Measurements from ENCODE around the gene C22orf39.
A peak's percentile ranks its signal among the peaks of the same experiment; 100 is the strongest.

C22orf39 gene

DNA sequence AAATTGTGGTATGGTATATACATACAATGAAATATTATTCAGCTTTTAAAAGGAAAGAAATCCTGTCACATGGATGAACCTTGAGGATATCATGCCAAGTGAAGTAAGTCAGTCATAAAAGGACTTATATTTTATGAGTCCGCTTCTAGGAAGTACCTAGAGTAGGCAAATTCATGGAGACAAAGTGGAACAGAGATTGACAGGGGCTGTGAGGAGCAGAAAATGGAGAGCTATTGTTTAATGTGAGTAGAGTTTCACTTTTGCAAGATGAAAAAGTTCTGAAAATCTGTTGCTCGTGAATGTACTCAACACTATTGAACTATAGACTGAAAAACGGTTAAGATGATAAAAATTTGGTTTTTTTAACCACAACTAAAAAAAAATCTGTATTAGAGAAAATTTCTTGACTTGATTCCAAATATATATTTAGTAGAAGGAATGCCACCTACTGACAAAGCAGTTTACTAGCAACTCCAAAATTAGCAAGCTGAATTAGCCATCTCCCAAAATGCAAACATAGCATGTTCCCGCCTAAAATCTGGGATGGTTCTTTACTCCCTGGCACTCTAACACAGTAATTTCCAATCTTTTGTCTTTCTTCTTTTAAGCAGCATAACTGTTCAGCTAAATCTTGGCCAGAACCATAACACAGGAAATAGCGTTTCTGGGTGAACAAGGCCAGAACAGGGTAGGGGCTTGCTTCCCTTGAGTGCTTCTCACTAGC lies 30.0 kb upstream of the C22orf39 start:
- DNase-seq: peak; percentile 13

DNA sequence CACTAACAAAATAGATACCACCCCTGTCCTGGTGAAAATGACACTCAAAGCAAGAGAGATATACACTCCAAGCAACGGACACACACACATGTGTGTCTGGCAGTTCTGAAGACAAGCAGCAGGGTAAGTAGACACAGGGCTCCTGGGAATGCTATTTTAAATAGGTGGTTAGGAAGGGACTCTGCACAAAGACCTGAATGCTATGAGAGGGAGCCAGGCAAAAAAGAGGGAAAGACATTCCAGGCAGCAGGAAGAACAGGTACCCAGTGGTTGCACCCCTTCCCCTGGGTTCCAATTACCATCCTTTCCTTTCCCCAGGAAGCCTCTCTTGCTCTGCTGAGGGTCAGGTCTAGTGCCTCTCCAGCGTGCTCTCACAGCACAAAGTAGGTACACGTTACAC lies 28.5 kb upstream of the C22orf39 start:
- no peak for DNase-seq

DNA sequence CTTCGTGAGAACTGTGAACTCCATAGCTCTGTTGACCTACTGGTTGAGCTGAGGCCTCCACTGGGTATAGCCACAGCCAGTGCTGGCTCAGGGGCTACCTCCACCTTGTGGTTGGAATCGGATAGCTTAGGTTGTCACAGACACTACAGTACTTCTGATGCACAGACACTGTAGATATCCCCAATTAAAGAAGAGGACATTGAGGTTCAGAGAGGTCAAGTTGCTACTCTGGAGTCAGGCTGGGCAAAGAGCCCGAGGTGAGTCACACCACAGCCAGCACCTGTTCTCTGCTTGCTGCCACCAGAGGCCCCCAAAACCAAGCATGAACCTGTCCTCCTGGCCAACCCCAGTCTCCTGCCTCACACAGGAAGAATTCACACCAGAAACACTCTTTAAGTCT lies 26.1 kb upstream of the C22orf39 start:
- no peak for DNase-seq

DNA sequence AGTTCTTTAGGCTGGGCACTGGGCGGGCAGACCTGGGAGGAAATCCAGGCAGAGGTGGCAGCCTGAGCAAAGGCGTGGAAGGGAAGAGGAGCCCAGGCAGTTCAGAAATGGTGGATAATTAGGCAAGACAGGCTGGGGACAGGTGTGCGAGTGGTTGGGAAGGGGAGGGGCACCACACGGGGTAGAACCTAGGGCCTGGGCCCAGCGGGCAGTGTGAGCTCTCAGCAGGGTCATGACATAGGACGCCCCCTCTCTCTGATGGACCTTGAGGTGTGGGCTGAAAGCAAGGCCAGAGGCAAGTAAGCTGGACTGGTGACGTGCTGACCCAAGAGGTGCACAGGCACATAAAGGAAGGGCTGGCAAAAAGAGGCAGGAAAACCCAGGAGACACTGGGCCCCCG lies 24.7 kb upstream of the C22orf39 start:
- no peak for DNase-seq

DNA sequence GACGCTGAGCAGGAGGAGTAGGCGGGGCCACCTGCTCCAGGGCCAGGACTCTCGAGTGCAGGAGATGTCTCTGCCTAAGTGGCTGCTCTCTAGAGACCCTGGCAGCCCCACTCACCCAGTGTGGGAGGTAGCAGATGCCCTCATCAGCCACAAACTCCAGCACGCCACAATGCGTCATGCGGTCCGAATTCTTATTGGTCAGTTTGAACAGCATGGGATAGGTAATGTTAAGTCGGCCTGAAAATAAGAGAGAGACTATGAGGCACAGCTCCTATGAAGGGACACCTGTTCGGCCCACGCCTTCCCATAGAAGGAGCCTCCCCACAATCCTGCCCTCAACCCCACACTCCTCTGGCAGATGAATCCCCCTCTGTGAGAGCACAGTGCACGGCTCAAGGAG lies 24.1 kb upstream of the C22orf39 start:
- no peak for DNase-seq

DNA sequence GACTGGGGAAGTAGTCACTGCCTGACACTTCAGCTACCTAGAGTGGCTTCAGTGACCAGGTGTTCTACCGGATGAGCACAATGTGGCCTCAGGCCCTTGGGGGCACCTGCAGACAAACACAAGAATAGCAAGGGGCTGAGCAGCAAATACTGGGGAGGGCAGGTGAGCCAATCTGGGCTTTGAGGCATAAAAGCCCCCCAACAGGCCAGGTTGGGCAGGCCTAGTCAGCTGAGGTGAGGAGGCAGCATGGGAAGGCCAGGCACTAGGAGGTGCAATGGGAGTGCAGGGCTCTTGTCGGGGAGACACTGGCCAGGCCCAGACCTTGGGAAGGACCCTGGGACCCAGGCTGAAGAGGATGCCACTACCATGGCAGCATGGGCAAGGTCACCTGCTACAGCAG lies 22.5 kb upstream of the C22orf39 start:
- DNase-seq: no peak

DNA sequence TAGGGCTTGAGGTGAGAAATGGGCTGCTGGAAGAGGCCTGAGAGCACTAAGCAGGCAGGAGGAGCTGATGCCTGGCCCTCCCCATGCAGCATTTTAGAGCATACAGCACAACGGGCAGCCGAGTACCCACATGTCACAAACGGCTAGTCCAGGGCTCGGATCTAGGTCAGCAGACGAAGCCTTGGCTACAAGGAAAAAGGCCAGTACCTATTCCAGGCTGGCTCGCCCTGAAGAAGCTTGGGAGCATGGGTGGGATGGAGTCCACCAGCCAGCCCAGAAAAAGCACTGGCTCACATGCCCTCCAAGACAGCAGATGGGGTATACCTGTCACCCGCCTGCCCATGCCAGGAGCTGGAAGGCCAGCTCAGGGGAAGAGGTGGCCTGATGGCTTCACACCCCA lies 21.9 kb upstream of the C22orf39 start:
- no peak for DNase-seq

DNA sequence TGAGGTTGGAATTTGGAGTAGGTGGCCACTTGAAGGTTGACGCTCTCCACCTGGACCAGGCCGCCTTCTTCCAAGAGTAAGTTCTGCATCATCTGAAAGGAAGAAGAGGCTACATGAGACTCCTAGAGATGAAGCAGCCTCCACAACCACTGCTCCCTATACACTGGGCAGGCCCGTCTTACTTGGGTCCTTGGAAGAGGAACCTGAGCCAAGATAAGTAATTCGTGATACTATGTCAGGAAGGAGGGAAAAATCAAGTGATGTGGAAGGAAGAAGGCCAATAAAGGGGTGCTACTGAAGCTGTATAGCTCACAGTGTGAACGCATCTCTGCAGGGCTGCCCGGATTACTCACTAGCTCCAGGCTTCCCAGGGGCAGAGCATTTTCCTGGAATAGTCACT lies 20.4 kb upstream of the C22orf39 start:
- no peak for DNase-seq

DNA sequence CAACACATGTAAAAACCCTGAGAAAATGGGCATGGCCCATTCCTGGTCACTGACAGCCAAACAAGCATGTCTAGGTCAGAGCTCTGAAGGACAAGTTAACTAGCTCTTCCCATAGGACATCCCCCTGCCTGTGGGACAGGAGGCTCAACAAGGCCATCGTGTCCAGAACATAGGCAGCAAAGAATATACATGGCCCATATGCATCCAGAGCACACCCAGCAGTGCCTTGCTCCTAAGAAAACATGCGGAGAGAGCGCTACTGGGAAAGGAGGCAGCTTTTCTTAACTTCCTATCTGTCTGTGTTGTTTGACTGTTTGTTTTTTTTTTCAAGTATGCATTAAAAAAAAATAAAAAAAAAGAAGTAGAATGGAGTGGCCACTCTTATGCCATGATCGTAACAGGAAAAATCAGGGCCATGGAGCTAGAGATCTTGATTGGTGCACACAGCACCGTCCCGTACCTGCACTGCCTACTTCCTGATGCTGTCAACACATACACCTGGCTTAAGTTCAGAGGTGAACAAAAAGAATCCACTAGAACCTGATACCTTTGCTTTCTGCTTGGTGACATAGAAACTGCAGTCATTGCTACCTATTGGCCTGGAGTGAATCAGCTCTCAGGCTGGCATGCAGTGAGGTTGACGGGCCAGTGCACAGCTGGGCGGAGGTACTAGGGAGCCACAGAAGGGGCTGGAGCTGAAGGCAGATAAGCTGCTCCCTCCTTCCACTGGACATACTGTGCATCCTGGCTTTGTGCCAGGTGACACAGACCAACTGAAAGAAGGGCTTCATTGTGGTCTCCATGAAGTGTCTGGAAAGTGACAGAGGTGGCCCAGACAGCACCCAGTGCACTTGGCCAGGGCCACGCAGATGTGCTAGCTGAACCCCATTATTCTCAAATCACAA lies 19.6 kb upstream of the C22orf39 start:
- DNase-seq: no peak

DNA sequence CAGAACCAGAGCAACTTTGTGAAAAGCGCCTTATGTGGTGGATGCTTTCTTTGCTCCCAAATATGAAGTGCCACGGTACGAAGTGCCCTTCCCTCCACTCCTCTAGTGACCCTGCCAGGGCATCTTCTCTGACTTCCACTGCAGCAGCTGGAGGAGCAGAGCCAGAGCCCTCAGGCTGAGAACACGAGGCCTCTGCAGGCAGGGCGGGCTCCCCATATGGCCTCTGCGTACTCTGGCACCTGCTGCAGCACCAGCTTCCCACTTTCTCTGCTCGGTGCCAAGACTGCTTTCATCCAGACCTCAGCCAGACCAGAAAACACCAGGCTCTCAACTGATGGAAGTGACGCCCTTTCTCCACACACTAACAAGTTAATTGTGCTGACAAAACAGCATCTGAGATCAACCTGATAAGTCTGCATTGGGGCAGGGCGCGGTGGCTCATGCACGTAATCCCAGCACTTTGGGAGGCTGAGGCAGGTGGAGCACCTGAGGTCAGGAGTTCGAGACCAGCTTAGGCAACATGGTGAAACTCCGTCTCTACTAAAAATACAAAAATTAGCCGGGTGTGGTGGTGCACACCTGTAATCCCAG lies 18.7 kb upstream of the C22orf39 start:
- no peak for DNase-seq

DNA sequence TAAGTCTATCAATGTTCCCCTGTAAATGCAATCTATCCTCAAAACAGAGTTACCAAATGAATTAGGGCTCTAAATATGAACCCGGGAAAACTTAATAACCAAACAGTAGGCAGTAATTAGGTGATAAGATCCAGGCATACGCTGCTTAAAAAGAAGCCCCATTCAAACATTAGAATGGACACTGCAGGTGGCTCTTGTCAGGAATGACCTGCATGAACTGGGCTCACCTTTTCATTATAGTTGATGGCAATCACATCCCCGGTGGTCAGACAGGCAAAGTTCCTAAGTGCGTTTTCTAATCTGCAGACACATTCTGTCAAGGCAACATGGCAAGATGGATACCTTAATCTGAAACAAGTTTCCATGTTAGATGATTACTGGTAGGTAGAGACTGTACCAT lies 17.5 kb upstream of the C22orf39 start:
- DNase-seq: no peak

DNA sequence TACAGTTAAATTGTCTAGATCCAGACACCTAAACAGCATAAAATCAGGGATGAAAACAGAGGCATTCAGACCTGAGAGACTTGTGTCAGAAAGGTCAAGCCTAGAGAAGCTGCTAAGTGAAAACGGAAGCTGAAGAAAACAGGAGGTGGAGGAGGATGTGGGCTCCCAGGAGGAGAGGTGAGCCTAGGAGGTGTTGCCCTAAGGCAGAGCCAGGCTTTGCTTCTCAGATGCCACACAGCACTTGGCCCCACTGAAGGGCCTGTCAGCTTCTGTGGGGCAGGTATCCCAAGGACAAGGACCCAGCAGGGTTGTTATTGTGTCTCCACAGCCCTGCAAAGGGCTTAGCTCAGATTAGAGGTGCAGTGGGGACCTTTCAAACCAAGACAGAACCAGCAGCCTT lies 17.0 kb upstream of the C22orf39 start:
- DNase-seq: no peak

DNA sequence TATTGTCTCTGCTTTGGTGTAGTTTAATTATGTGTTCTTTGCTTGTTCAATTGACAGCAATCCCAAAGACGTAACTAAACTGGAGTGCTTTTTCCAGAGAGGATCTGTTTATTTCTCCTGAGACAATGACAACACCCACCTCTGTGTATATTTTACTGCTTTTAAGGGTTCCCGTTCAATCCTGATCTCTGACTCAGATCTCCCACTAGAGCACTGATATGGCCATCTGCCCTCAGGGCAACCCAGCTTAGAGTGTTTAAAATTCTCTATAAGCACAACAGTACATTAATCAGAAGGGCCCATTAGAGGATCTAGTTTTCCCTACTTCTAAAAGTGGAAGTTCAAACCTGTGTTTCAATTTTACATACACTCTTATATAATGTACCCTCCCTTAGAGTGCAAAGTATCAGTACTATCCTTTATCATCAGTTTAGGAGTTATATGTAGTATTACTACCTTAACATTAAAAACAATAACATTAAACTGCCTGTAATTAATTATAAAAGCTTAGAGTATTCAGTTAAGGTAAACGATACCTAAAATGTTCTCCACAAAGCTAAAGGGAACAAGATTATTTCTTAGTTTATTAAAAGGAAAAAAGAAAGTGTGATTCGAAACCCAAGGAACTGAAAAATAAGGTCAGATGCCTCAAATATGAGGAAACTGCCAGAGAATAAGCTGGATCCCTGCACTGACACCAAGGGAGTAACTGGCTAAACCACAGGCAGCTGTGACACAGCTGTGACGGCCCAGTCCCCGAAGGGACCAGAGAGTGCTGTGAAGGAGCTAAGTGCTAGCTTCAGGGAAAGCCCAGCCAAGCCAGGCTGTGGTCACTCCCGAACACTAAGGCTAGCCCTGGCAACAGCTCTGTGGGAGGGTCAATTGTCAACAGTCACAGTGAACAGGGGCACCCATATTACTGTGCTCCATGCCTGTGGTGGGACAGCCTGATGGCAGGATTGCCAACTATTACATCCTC lies 16.3 kb upstream of the C22orf39 start:
- DNase-seq: peak; percentile 10

DNA sequence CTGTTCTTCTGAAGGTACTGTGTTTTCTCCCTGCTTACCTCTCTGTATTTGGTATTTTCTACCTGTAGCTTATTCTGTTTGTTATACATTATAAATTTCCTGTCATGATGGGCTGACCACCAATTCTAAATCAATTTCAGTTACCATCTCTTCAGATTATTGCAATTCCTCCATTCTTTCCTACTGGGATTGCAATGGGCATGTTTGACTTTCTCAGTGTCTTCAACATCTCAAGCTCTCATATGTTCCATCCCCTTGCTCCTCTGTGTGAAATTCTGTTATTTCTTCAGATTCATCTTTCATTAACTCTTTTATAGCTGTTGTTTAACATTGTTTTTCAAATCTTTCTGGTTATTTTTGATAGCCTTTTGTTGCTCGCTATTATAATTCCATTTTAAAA lies 15.5 kb upstream of the C22orf39 start:
- no peak for DNase-seq

DNA sequence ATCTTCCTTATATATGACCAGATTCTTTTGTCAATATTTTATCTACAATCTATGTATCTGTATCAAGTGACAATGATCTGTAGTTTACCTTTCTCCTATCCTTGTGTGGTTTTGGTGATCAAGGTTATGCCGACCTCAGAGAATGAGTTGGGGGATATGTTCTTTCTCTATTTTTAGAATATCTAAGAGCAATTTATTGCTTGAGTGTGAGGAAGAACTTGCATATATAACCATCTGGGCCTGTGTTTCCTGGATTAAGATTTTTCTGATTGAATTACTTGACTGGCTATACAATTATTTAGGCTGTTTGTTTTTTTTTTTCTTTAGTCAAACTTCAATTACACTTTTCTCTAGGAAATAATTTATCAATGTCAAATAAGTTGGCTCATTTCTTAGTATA lies 14.0 kb upstream of the C22orf39 start:
- no peak for DNase-seq

DNA sequence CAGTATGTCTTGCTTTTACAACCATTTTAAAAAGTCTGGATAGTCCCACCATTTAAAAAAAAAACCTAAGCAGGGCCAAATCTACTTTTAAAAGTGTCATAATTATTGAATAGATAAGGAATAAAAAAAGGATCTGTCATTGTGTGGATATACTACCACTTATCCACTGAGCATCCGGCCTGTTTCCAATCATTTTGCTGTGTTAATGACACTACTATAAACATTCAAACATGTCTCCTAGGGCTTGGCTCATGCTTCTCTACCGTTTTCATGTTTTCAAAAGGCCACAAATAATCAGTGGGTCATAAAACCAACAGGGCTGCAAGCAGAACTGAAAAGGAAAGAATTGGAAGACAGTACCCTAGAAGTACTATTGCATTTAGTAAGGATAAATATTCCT lies 12.5 kb upstream of the C22orf39 start:
- DNase-seq: no peak

DNA sequence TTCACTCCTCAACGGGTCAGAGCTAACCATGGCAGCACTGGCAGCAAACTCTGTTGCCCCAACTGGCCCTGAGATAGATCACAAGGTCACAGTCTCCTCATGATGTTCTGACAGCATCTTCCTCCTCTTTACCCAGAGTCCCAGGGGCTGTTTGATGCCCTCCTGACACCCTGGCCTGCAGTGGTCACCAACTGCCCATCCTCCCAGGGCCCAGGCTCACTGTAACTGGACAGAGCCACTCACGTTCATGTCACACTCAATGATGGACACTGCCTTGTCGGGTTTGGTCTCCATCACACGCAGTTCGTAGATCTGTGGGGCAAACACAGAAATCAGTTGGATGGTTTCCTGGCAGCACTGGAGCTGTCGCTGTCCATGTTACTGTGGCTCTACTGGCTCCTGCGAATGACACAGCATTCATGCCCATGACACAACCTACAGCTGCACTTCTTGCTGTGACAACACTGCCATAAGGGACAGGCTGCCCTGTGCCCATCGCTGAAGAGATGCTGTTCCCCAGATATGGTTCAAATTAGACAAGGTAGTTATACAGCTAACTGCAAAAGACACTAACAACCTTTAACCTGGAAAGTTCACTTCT lies 10.4 kb upstream of the C22orf39 start:
- DNase-seq: no peak

DNA sequence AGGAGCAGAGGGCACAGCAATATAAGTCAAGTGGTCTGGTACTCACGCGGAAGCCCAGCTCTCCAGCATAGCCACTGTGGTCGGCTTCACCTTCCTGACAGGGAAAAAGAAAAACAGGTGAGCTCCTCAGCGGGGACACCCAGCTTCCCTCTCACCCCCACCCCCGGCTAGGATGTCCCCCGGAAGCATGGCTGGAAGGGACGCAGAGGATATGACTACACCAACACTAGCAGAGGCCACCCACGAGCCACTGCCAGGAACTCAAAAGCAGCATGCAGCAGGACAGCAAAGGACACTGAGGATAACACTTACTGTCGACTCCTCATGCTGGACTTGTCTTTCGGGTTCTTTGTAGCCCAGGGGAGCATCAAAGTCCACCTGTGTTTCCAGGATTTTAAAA lies 9.0 kb upstream of the C22orf39 start:
- DNase-seq: no peak

DNA sequence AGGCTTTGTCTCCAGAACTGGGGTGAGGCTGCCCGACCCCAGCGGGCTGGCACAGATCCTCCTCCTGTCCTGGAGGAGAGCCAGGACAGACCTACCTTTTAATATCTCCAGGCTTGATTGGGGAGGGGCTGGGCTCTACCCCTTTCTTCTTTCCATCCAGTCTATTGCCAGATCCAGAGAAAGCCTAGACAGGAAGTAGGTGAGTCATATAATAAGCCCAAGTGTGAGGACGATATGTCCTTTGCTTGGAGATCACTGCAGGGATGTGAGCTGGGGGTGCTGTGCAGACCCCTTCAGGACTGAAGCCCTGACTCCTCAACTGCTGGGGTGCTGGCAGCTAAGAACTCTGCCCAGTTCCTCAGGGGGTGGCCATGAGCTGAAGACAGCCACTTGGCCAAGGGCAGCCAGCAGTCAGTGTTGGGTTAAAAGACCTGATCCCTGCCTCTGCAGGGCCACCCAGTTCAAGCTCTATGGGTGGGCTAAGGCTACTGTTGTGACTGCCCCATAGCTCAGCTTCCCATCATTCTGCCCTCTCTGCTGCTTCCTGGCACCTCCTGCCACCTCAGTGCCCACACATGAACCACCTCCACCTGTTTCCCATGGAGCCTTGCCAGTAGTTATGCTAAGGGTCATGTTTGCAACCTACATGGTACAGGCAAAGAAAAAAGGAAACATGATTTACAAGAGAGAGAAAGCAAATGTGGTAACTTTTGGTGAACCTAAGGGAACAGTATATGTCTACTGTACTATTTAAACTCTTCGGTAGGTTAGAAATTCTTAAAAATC lies 8.3 kb upstream of the C22orf39 start:
- no peak for DNase-seq

DNA sequence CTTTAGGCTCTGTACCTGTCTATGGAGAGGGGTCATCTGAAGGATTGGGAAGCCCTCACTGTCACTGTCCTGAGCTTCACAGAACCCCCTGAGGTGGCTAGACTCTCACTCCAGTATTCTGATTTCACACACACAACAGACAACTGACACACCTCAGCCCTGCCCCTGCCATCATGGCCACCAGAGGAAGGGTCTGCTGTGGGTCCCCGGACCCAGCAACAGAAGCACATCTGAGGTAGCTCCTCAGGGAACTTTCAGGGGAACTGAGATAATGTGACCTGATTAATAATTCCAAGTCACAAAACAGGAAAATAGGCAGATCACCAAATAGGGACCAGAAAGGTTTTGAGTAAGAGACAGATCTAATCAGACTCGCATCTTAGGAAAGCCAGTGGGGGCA lies 7.5 kb upstream of the C22orf39 start:
- no peak for DNase-seq

DNA sequence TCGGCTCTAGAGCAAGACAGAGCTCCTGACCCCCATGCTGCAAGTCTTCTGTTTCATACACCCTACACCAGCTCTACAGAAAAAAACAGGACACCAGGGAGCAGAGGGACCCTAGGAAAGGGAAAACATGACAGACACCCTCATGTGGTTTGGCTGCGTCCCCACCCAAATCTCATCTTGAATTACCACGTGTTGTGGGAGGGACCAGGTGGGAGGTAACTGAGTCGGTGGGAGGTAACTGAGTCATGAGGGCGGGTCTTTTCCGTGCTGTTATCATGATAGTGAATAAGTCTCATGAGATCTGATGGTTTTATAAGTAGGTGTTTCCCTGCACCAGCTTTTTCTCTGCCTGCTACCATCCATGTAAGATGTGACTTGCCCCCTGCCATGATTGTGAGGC lies 6.6 kb upstream of the C22orf39 start:
- no peak for DNase-seq
